CD14-positive monocyte (primary cell): ENCODE measurements around the gene SEC23A. TPM values are rescaled to one million over a fixed set of nuclear protein-coding genes. Genes with fewer than 3 reads are reported as not detected.

Source experiments
- DNase-seq, 3 donors: peaks; one replicate each; pipeline ENCODE4 v3.0.0-alpha.2; 2011 to 2022
- H2AFZ ChIP-seq: 2 replicates; pipeline ENCODE4 v1.6.0; 2012; ENCODE audit warnings: mild to moderate bottlenecking, low read depth, low read length, inconsistent platforms; ENCODE audit not compliant: insufficient read depth, poor library complexity, severe bottlenecking
- H3K27ac ChIP-seq, 2 donors: 1 replicate in 1 of 2; 2 replicates in 1 of 2; pipeline ENCODE4 v1.5.1; 2012 to 2013; ENCODE audit warnings: low read length in 2 of 2, control low read depth in 1 of 2, inconsistent platforms in 1 of 2, low read depth in 1 of 2, mild to moderate bottlenecking in 1 of 2
- H3K27me3 ChIP-seq, 2 donors: one replicate each; pipeline versions ENCODE4 v1.6.0 to v1.6.1; 2011 to 2013; ENCODE audit warnings: low read length in 2 of 2; ENCODE audit not compliant: control insufficient read depth in 2 of 2, insufficient read depth in 2 of 2
- H3K36me3 ChIP-seq, 2 donors: replicated peaks in 1 of 2; 1 replicate in 1 of 2; 2 replicates in 1 of 2; pipeline versions ENCODE4 v1.5.1 to v1.6.1; 2012 to 2013; ENCODE audit warnings: low read length in 2 of 2, control low read depth in 1 of 2, inconsistent platforms in 1 of 2, mild to moderate bottlenecking in 1 of 2; ENCODE audit not compliant: insufficient read depth in 2 of 2, control insufficient read depth in 1 of 2
- H3K4me1 ChIP-seq, 2 donors: 1 replicate in 1 of 2; 2 replicates in 1 of 2; pipeline versions ENCODE4 v1.5.1 to v1.6.1; 2012 to 2013; ENCODE audit warnings: low read length in 2 of 2, control low read depth in 1 of 2, inconsistent platforms in 1 of 2, mild to moderate bottlenecking in 1 of 2, moderate library complexity in 1 of 2; ENCODE audit not compliant: insufficient read depth in 2 of 2, control insufficient read depth in 1 of 2
- H3K4me2 ChIP-seq: replicated peaks from 2 replicates; pipeline ENCODE3; 2012; ENCODE audit warnings: low read length, moderate library complexity, mild to moderate bottlenecking; ENCODE audit not compliant: poor library complexity, severe bottlenecking; ENCODE audit errors: extremely low read depth
- H3K4me3 ChIP-seq, 3 experiments: fragments of 200-600 bp in 1 of 3; sonication (generic) in 1 of 3; replicated peaks in 1 of 3; 1 replicate in 2 of 3; 2 replicates in 1 of 3; pipeline ENCODE4 v1.5.1; 2011 to 2013; ENCODE audit warnings: low read length in 3 of 3, mild to moderate bottlenecking in 3 of 3, control low read depth in 2 of 3, low read depth in 2 of 3, inconsistent platforms in 1 of 3, moderate library complexity in 1 of 3
- H3K79me2 ChIP-seq: 2 replicates; pipeline ENCODE4 v1.6.0; 2012; ENCODE audit warnings: mild to moderate bottlenecking, control low read depth, inconsistent platforms, low read length, moderate library complexity; ENCODE audit not compliant: insufficient read depth
- H3K9ac ChIP-seq: 2 replicates; pipeline ENCODE4 v1.6.0; 2017; ENCODE audit warnings: low read length, mild to moderate bottlenecking; ENCODE audit not compliant: insufficient read depth, poor library complexity, severe bottlenecking
- H3K9me3 ChIP-seq, 2 donors: replicated peaks in 1 of 2; 1 replicate in 1 of 2; 2 replicates in 1 of 2; pipeline versions ENCODE4 v1.5.1 to v1.6.1; 2012 to 2013; ENCODE audit warnings: low read length in 2 of 2, control low read depth in 1 of 2; ENCODE audit not compliant: control insufficient read depth in 1 of 2, insufficient read depth in 1 of 2
- H4K20me1 ChIP-seq: 2 replicates; pipeline ENCODE4 v1.6.0; 2012; ENCODE audit warnings: mild to moderate bottlenecking, low read length, control low read depth, moderate library complexity; ENCODE audit not compliant: insufficient read depth
- H3K27ac Mint-ChIP-seq, 7 donors: one replicate each; pipeline ENCODE4 v1.8.0; 2020; ENCODE audit warnings: mild to moderate bottlenecking in 7 of 7, mixed read lengths in 7 of 7, moderate library complexity in 6 of 7, inconsistent platforms in 2 of 7
- H3K27me3 Mint-ChIP-seq, 3 donors: one replicate each; pipeline ENCODE4 v1.8.0; 2021 to 2022; ENCODE audit warnings: low read depth in 3 of 3, mild to moderate bottlenecking in 3 of 3, mixed read lengths in 3 of 3, moderate library complexity in 3 of 3, inconsistent platforms in 1 of 3
- H3K36me3 Mint-ChIP-seq, 2 donors: one replicate each; pipeline ENCODE4 v1.8.0; 2020; ENCODE audit warnings: mixed read lengths in 2 of 2, inconsistent platforms in 1 of 2, mild to moderate bottlenecking in 1 of 2
- H3K4me1 Mint-ChIP-seq: one replicate; pipeline ENCODE4 v1.8.0; 2020; ENCODE audit warnings: mild to moderate bottlenecking, mixed read lengths
- H3K4me3 Mint-ChIP-seq, 2 donors: one replicate each; pipeline ENCODE4 v1.8.0; 2020; ENCODE audit warnings: mild to moderate bottlenecking in 2 of 2, mixed read lengths in 2 of 2, moderate library complexity in 1 of 2
- H3K9me3 Mint-ChIP-seq, 7 donors: one replicate each; pipeline ENCODE4 v1.8.0; 2020 to 2022; ENCODE audit warnings: mixed read lengths in 7 of 7, mild to moderate bottlenecking in 6 of 7, moderate library complexity in 6 of 7, inconsistent platforms in 2 of 7
- WGBS: methylation state at CpG from one replicate; pipeline ENCODE4 v1.1.5; 2013; ENCODE audit warnings: missing lambda C conversion rate; ENCODE audit not compliant: insufficient coverage; 5-methylcytosine and 5-hydroxymethylcytosine counted together
- intact Hi-C, 2 donors: fragments of 100-400 bp; cut with micrococcal nuclease; formaldehyde crosslinking; loops; one replicate each; pipeline versions ENCODE4 v1.15.0 to v1.15.1; 2023
- polyA plus RNA-seq, 3 donors: library from polyadenylated mRNA; depleted of rRNA in 1 of 3; unstranded in 2 of 3; stranded (reverse) in 1 of 3; fragments of 300-500 nt in 2 of 3; fragments of >200 nt in 1 of 3; fragmentation: Illumina TruSeq in 2 of 3; gene quantifications; 1 replicate in 2 of 3; 2 replicates in 1 of 3; pipeline ENCODE4 v1.2.3, GENCODE V29; 2012 to 2021
- TF ChIP-seq, protein P1 (sequence below): fragments of 200-600 bp; IDR thresholded peaks from one replicate; pipeline ENCODE4 v1.8.0; 2022; ENCODE audit warnings: antibody characterized with exemption, mild to moderate bottlenecking

SEC23A gene
- polyA plus RNA-seq, 3 donors = 13.8 to 37.3 (median 36.4) TPM

DNA sequence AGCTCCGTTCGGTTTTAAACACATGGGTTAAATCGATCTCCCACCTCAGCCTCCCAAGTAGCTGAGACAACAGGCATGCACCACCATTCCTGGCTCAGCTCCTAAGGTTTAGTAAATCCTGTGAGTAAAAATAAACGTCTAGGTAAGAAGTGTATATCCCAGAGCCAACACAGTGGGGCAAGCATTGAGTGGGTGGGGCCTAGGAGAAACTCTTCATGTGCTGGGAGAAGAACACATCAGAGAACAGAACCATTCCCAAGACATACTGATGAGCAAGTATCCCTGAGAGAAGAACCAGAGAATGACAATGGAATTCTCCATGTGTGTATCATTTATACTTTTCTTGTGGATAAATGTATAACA, 86.3 kb downstream of the SEC23A start:
- peaks cover 0 to 2% (median 0%) of the 10 kb centered on the region in 7 donors for H3K9me3 Mint-ChIP-seq
- Histone ChIP-seq H3K4me1 (no peaks in the 10 kb centered on the region), H2AFZ (no peak overlapping the region), H3K27ac (no peak overlapping the region), H3K4me2 (no peak overlapping the region), H3K9ac (no peak overlapping the region), H3K9me3 (no peaks in the 10 kb centered on the region), H3K36me3 (no peaks in the 10 kb centered on the region), H4K20me1 (no peaks in the 10 kb centered on the region), H3K79me2 (no peaks in the 10 kb centered on the region), H3K27me3 (no peaks in the 10 kb centered on the region), H3K4me3 (no peak overlapping the region)
- H3K27ac Mint-ChIP-seq = peak overlapping the region in 2 of 7 donors; percentile 9 to 38
- H3K36me3 Mint-ChIP-seq = no peaks in the 10 kb centered on the region
- DNase-seq = no peak
- H3K27me3 Mint-ChIP-seq = peaks cover 0 to 4% (median 0%) of the 10 kb centered on the region in 3 donors
- TF ChIP-seq, protein P1, sequence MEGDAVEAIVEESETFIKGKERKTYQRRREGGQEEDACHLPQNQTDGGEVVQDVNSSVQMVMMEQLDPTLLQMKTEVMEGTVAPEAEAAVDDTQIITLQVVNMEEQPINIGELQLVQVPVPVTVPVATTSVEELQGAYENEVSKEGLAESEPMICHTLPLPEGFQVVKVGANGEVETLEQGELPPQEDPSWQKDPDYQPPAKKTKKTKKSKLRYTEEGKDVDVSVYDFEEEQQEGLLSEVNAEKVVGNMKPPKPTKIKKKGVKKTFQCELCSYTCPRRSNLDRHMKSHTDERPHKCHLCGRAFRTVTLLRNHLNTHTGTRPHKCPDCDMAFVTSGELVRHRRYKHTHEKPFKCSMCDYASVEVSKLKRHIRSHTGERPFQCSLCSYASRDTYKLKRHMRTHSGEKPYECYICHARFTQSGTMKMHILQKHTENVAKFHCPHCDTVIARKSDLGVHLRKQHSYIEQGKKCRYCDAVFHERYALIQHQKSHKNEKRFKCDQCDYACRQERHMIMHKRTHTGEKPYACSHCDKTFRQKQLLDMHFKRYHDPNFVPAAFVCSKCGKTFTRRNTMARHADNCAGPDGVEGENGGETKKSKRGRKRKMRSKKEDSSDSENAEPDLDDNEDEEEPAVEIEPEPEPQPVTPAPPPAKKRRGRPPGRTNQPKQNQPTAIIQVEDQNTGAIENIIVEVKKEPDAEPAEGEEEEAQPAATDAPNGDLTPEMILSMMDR = no peak
- H3K4me1 Mint-ChIP-seq = peaks cover 12% of the 10 kb centered on the region
- intact Hi-C loops = loop anchor here in 1 of 2 donors (10.0 kb wide), 1 partner anchor 292 kb away; no protein-coding TSS in a partner anchor
- H3K4me3 Mint-ChIP-seq = no peak overlapping the region
- WGBS = no CpG with 5 or more reads among the region's 4 CpGs

DNA sequence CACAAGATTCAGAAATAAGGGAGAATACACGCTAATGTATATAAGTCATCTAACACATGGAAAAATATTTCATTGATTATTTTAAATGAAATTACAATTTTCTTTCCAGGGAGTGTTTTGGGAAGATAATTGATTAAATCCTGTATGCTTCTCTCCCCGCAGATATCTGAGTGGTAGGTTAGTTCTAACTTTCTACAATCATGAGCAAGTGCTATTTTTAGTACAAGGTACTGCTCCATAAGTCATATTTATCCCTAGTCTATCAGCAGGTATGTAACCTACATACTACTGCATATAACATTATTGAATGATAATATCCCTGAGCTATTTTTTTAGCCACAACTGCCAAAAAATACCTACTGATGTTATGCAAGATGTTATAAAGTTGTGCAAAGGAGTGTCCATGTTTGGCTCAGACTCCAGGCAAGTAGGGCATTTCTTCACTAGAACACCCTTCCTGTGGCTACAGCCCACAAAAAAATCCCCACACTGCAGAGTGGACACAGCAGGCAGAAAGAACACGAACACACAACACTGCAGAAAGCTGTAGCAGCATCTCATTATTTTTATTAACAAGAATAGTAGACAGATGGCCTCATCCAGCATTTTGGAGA, 87.0 kb downstream of the SEC23A start:
- no peak overlapping the region for H3K4me3 Mint-ChIP-seq
- H3K9me3 Mint-ChIP-seq = peaks cover 0 to 2% (median 0%) of the 10 kb centered on the region in 7 donors
- Histone ChIP-seq H4K20me1 (no peaks in the 10 kb centered on the region), H3K4me3 (no peak overlapping the region), H3K9me3 (no peaks in the 10 kb centered on the region), H3K27ac (no peak overlapping the region), H2AFZ (no peak overlapping the region), H3K79me2 (no peaks in the 10 kb centered on the region), H3K4me2 (no peak overlapping the region), H3K9ac (no peak overlapping the region), H3K36me3 (no peaks in the 10 kb centered on the region), H3K27me3 (no peaks in the 10 kb centered on the region), H3K4me1 (no peaks in the 10 kb centered on the region)
- H3K36me3 Mint-ChIP-seq = no peaks in the 10 kb centered on the region
- no peak for DNase-seq
- peaks cover 12% of the 10 kb centered on the region for H3K4me1 Mint-ChIP-seq
- TF ChIP-seq, protein P1 = no peak
- intact Hi-C loops = loop anchor here in 1 of 2 donors (10.0 kb wide), 1 partner anchor 291 kb away; no protein-coding TSS in a partner anchor
- no CpG with 5 or more reads among the region's 3 CpGs for WGBS
- H3K27me3 Mint-ChIP-seq = peaks cover 0 to 4% (median 0%) of the 10 kb centered on the region in 3 donors
- H3K27ac Mint-ChIP-seq = no peak overlapping the region
